H9 (cell line): ENCODE results near the gene TM9SF1. TPM values are rescaled to one million over a fixed set of nuclear protein-coding genes. Genes with fewer than 3 reads are reported as not detected.
A peak's percentile ranks its signal among the peaks of the same experiment; 100 is the strongest.

Experiments
- DNase-seq: peaks from one replicate; pipeline ENCODE4 v3.0.0-alpha.2; 2017
- H2AFZ ChIP-seq: one replicate; pipeline ENCODE4 v1.6.1; 2013; ENCODE audit warnings: mild to moderate bottlenecking, low read length, control low read depth, moderate library complexity
- H2AK5ac ChIP-seq: 2 replicates; pipeline ENCODE4 v1.6.1; 2013; ENCODE audit warnings: low read length, control low read depth, mixed read lengths; ENCODE audit not compliant: insufficient read length
- H2BK120ac ChIP-seq: one replicate; pipeline ENCODE4 v1.6.1; 2013; ENCODE audit warnings: low read depth, mild to moderate bottlenecking, low read length, control low read depth, inconsistent platforms; ENCODE audit not compliant: poor library complexity, severe bottlenecking
- H2BK12ac ChIP-seq: 2 replicates; pipeline ENCODE4 v1.6.1; 2013; ENCODE audit warnings: low read length, control low read depth, mixed read lengths, low read depth; ENCODE audit not compliant: insufficient read length
- H2BK15ac ChIP-seq: 2 replicates; pipeline ENCODE4 v1.6.1; 2013; ENCODE audit warnings: low read depth, low read length, control low read depth
- H2BK20ac ChIP-seq: one replicate; pipeline ENCODE4 v1.6.1; 2013; ENCODE audit warnings: low read depth, mild to moderate bottlenecking, low read length, control low read depth, inconsistent platforms; ENCODE audit not compliant: poor library complexity, severe bottlenecking
- H2BK5ac ChIP-seq: 2 replicates; pipeline ENCODE4 v1.6.1; 2013; ENCODE audit warnings: low read length, control low read depth, mixed read lengths; ENCODE audit not compliant: insufficient read length
- H3K14ac ChIP-seq: 2 replicates; pipeline ENCODE4 v1.6.1; 2013; ENCODE audit warnings: low read length, control low read depth; ENCODE audit not compliant: insufficient read depth
- H3K18ac ChIP-seq: 2 replicates; pipeline ENCODE4 v1.6.1; 2013; ENCODE audit warnings: low read depth, mild to moderate bottlenecking, mixed read lengths, low read length, control low read depth; ENCODE audit not compliant: insufficient read length
- H3K23ac ChIP-seq: 2 replicates; pipeline ENCODE4 v1.6.1; 2013; ENCODE audit warnings: low read length, control low read depth, mixed read lengths, low read depth; ENCODE audit not compliant: insufficient read length
- H3K23me2 ChIP-seq: 2 replicates; pipeline ENCODE4 v1.6.1; 2013; ENCODE audit warnings: low read depth, mild to moderate bottlenecking, mixed read lengths, low read length, control low read depth; ENCODE audit not compliant: insufficient read length, poor library complexity, severe bottlenecking
- H3K27ac ChIP-seq: 2 replicates; pipeline ENCODE4 v1.5.1; 2013; ENCODE audit warnings: low read length, control low read depth, mixed read lengths, low read depth; ENCODE audit not compliant: insufficient read length
- H3K27me3 ChIP-seq: 2 replicates; pipeline ENCODE4 v1.6.1; 2013; ENCODE audit warnings: low read length, control low read depth, inconsistent platforms; ENCODE audit not compliant: insufficient read depth
- H3K4ac ChIP-seq: 2 replicates; pipeline ENCODE4 v1.6.1; 2013; ENCODE audit warnings: low read depth, mild to moderate bottlenecking, control low read depth, inconsistent platforms, low read length, moderate library complexity
- H3K4me1 ChIP-seq: 2 replicates; pipeline ENCODE4 v1.6.1; 2013; ENCODE audit warnings: low read length, control low read depth, inconsistent platforms; ENCODE audit not compliant: insufficient read depth
- H3K4me2 ChIP-seq: 2 replicates; pipeline ENCODE4 v1.6.1; 2013; ENCODE audit warnings: low read length, control low read depth, mixed read lengths; ENCODE audit not compliant: insufficient read length, insufficient read depth
- H3K56ac ChIP-seq: 2 replicates; pipeline ENCODE4 v1.6.1; 2013; ENCODE audit warnings: low read depth, mild to moderate bottlenecking, mixed read lengths, low read length, control low read depth; ENCODE audit not compliant: insufficient read length
- H3K79me1 ChIP-seq: 2 replicates; pipeline ENCODE4 v1.6.1; 2013; ENCODE audit warnings: low read depth, mild to moderate bottlenecking, moderate library complexity, low read length, control low read depth, inconsistent platforms; ENCODE audit not compliant: insufficient read depth, poor library complexity, severe bottlenecking
- H3K79me2 ChIP-seq: 2 replicates; pipeline ENCODE4 v1.6.1; 2013; ENCODE audit warnings: low read length, control low read depth, inconsistent platforms; ENCODE audit not compliant: insufficient read depth
- H3K9ac ChIP-seq: 2 replicates; pipeline ENCODE4 v1.6.1; 2013; ENCODE audit warnings: low read length, control low read depth, mixed read lengths; ENCODE audit not compliant: insufficient read length; ENCODE audit errors: extremely low read depth
- H3K9me3 ChIP-seq: one replicate; pipeline ENCODE4 v1.6.1; 2013; ENCODE audit warnings: low read depth, low read length, inconsistent platforms; ENCODE audit not compliant: control insufficient read depth
- H3T11ph ChIP-seq: one replicate; pipeline ENCODE4 v1.6.1; 2013; ENCODE audit warnings: mild to moderate bottlenecking, low read length, control low read depth, inconsistent platforms
- H4K20me1 ChIP-seq: one replicate; pipeline ENCODE4 v1.6.1; 2013; ENCODE audit not compliant: control insufficient read depth, insufficient read length, insufficient read depth
- H4K5ac ChIP-seq: 2 replicates; pipeline ENCODE4 v1.6.1; 2013; ENCODE audit warnings: low read depth, mild to moderate bottlenecking, mixed read lengths, low read length, control low read depth; ENCODE audit not compliant: insufficient read length
- H4K8ac ChIP-seq: replicated peaks from 2 replicates; pipeline ENCODE4 v1.6.1; 2013; ENCODE audit warnings: low read length, control low read depth, mixed read lengths, low read depth; ENCODE audit not compliant: insufficient read length
- H4K91ac ChIP-seq: 2 replicates; pipeline ENCODE4 v1.6.1; 2013; ENCODE audit warnings: low read depth, mild to moderate bottlenecking, moderate library complexity, mixed read lengths, low read length, control low read depth; ENCODE audit not compliant: insufficient read length
- H3K27ac Mint-ChIP-seq, 3 experiments: 2 replicates in 2 of 3; 3 replicates in 1 of 3; pipeline ENCODE4 v1.8.0; 2020 to 2021; ENCODE audit warnings: mixed read lengths in 3 of 3, mild to moderate bottlenecking in 1 of 3, moderate library complexity in 1 of 3
- H3K27me3 Mint-ChIP-seq: 2 replicates; pipeline ENCODE4 v1.8.0; 2021; ENCODE audit warnings: low read depth, mild to moderate bottlenecking, moderate library complexity, mixed read lengths
- H3K36me3 Mint-ChIP-seq, 3 experiments: 2 replicates in 2 of 3; 3 replicates in 1 of 3; pipeline ENCODE4 v1.8.0; 2020 to 2021; ENCODE audit warnings: low read depth in 3 of 3, mixed read lengths in 3 of 3; ENCODE audit not compliant: insufficient read depth in 1 of 3
- H3K4me1 Mint-ChIP-seq, 2 experiments: 2 replicates each; pipeline ENCODE4 v1.8.0; 2020; ENCODE audit warnings: mixed read lengths in 2 of 2
- H3K4me3 Mint-ChIP-seq, 2 experiments: 2 replicates in 1 of 2; 3 replicates in 1 of 2; pipeline ENCODE4 v1.8.0; 2020 to 2021; ENCODE audit warnings: mild to moderate bottlenecking in 2 of 2, mixed read lengths in 2 of 2, moderate library complexity in 1 of 2
- H3K9me3 Mint-ChIP-seq, 2 experiments: 2 replicates in 1 of 2; 3 replicates in 1 of 2; pipeline ENCODE4 v1.8.0; 2020; ENCODE audit warnings: mild to moderate bottlenecking in 2 of 2, mixed read lengths in 2 of 2, moderate library complexity in 1 of 2
- CTCF ChIP-seq: fragments of 200-600 bp; sonication (generic); conservative IDR thresholded peaks from 3 replicates; pipeline ENCODE4 v1.8.0; 2021; ENCODE audit warnings: antibody characterized with exemption, mild to moderate bottlenecking
- WGBS: extraction: QIAGEN DNeasy Blood & Tissue Kit; methylation state at CpG from one replicate; pipeline ENCODE4 v1.1.7; 2013; ENCODE audit warnings: missing lambda C conversion rate, low lambda C conversion rate, mixed read lengths; ENCODE audit not compliant: insufficient read length; ENCODE audit errors: extremely low coverage; 5-methylcytosine and 5-hydroxymethylcytosine counted together
- total RNA-seq: library from RNA; stranded (reverse); gene quantifications from 2 replicates; pipeline ENCODE4 v1.2.1, GENCODE V29; 2021

The TM9SF1 gene
- total RNA-seq, 1 experiment from 2014 or later, result 31.6 TPM

GRCh38 chr14:24207104-24207551 lies 11.9 kb upstream of the TM9SF1 start:
- Mint-ChIP-seq H3K36me3 (peaks cover 45 to 80% (median 73%) of the 10 kb centered on the region in 3 experiments), H3K4me1 (peaks cover 19 to 22% of the 10 kb centered on the region in 2 experiments), H3K4me3 (no peak overlapping the region), H3K9me3 (peaks cover 0 to 6% of the 10 kb centered on the region in 2 experiments), H3K27ac (peak overlapping the region in 2 of 3 experiments; percentile 75 to 90; a peak in 2 of 7 replicates), H3K27me3 (no peaks in the 10 kb centered on the region)
- no peak overlapping the region for H2BK12ac ChIP-seq
- H3K4me2 ChIP-seq, result no peak overlapping the region
- no peak for TF ChIP-seq CTCF
- no peak overlapping the region for H2BK5ac ChIP-seq
- peaks cover 5% of the 10 kb centered on the region; the same call in 1 of the 2 replicates for H3K4me1 ChIP-seq
- H3K9ac ChIP-seq, result no peak overlapping the region
- no peak overlapping the region for H2BK15ac ChIP-seq
- H3K9me3 ChIP-seq, result no peaks in the 10 kb centered on the region
- no peak overlapping the region for H2AFZ ChIP-seq
- no peak overlapping the region for H3T11ph ChIP-seq
- no peak overlapping the region for H3K18ac ChIP-seq
- no peak overlapping the region for H3K23ac ChIP-seq
- H2BK120ac ChIP-seq, result no peak overlapping the region
- no peaks in the 10 kb centered on the region for H4K20me1 ChIP-seq
- no peak overlapping the region for H3K27ac ChIP-seq
- H3K23me2 ChIP-seq, result no peaks in the 10 kb centered on the region
- no CpG with 5 or more reads among the region's 5 CpGs for WGBS
- H3K4ac ChIP-seq, result no peak overlapping the region
- H2BK20ac ChIP-seq, result no peak overlapping the region
- H3K14ac ChIP-seq, result no peak overlapping the region
- H2AK5ac ChIP-seq, result no peak overlapping the region
- H4K91ac ChIP-seq, result no peak overlapping the region
- H3K56ac ChIP-seq, result no peak overlapping the region
- no peak overlapping the region for H4K8ac ChIP-seq
- H3K27me3 ChIP-seq, result no peaks in the 10 kb centered on the region
- no peaks in the 10 kb centered on the region for H3K79me1 ChIP-seq
- no peaks in the 10 kb centered on the region for H3K79me2 ChIP-seq
- no peak for DNase-seq
- no peak overlapping the region for H4K5ac ChIP-seq
